SU-DHL-6 (cell line): ENCODE measurements around the gene FAP.

Source experiments
- H2AFZ ChIP-seq: fragments of 200-600 bp; sonication (generic); 2 replicates; pipeline ENCODE4 v1.6.1; 2014; ENCODE audit warnings: low read depth, mild to moderate bottlenecking, moderate library complexity, mixed read lengths, antibody characterized with exemption, low read length; ENCODE audit not compliant: severe bottlenecking
- H3F3A ChIP-seq: fragments of 200-600 bp; shearing (Covaris generic); 2 replicates; pipeline ENCODE4 v1.6.0; 2016; ENCODE audit warnings: antibody characterized with exemption, mild to moderate bottlenecking; ENCODE audit not compliant: insufficient read depth
- H3K27ac ChIP-seq: fragments of 200-600 bp; sonication (generic); 2 replicates; pipeline ENCODE4 v1.5.1; 2016; ENCODE audit warnings: low read depth, mild to moderate bottlenecking, low read length, moderate library complexity, mixed read lengths
- H3K27me3 ChIP-seq: fragments of 200-600 bp; sonication (generic), shearing (Covaris generic); 2 replicates; pipeline ENCODE4 v1.6.0; 2014; ENCODE audit warnings: mild to moderate bottlenecking, low read length
- H3K36me3 ChIP-seq: fragments of 200-600 bp; sonication (generic); 2 replicates; pipeline ENCODE4 v1.6.1; 2014; ENCODE audit warnings: mild to moderate bottlenecking, low read length, mixed read lengths
- H3K4me2 ChIP-seq: fragments of 300-600, 200-600 bp; shearing (Covaris generic), sonication (generic); 2 replicates; pipeline ENCODE4 v1.6.0; 2014; ENCODE audit warnings: low read length, low read depth, mild to moderate bottlenecking; ENCODE audit not compliant: poor library complexity, severe bottlenecking
- H3K4me3 ChIP-seq: fragments of 200-600 bp; sonication (generic); 2 replicates; pipeline ENCODE4 v1.5.1; 2014; ENCODE audit warnings: antibody characterized with exemption, low read length, mild to moderate bottlenecking, mixed read lengths; ENCODE audit not compliant: insufficient read depth, poor library complexity, severe bottlenecking
- H3K79me2 ChIP-seq: fragments of 200-600 bp; sonication (generic); 2 replicates; pipeline ENCODE4 v1.6.1; 2014; ENCODE audit warnings: mild to moderate bottlenecking, low read length, moderate library complexity; ENCODE audit not compliant: insufficient read depth
- H3K9ac ChIP-seq: fragments of 200-600 bp; sonication (generic); 2 replicates; pipeline ENCODE4 v1.7.0; 2014; ENCODE audit warnings: mild to moderate bottlenecking, low read length
- H3K9me2 ChIP-seq: fragments of 200-600 bp; sonication (generic); replicated peaks from 2 replicates; pipeline ENCODE4 v1.6.1; 2014; ENCODE audit warnings: low read length; ENCODE audit not compliant: insufficient read depth
- H3K9me3 ChIP-seq: fragments of 200-600 bp; sonication (generic); 2 replicates; pipeline ENCODE4 v1.6.1; 2014; ENCODE audit warnings: low read length, mixed read lengths; ENCODE audit not compliant: insufficient read depth
- H4K20me1 ChIP-seq: fragments of 200-600 bp; sonication (generic); 2 replicates; pipeline ENCODE4 v1.6.1; 2014; ENCODE audit warnings: low read depth, mild to moderate bottlenecking, antibody characterized with exemption, low read length, moderate library complexity, mixed read lengths
- CTCF ChIP-seq: fragments of 200-600 bp; sonication (generic); IDR thresholded peaks from one replicate; pipeline ENCODE4 v1.5.1; 2017; ENCODE audit warnings: antibody characterized with exemption, mild to moderate bottlenecking, low read length, moderate library complexity; ENCODE audit not compliant: insufficient read depth, poor library complexity, severe bottlenecking
- EZH2phosphoT487 ChIP-seq: fragments of 200-600 bp; sonication (generic), shearing (Covaris generic); conservative IDR thresholded peaks from 2 replicates; pipeline ENCODE4 v1.6.1; 2018; ENCODE audit warnings: mild to moderate bottlenecking, antibody characterized with exemption, low read length, moderate library complexity, mixed read lengths

Gene FAP

GRCh38 chr2:162258686-162259085, 15.4 kb upstream of the FAP start:
- no peak overlapping the region for H3K4me2 ChIP-seq
- no peaks in the 10 kb centered on the region for H3F3A ChIP-seq
- no peak for TF ChIP-seq EZH2phosphoT487
- no peak for TF ChIP-seq CTCF
- no peaks in the 10 kb centered on the region for H3K9me2 ChIP-seq
- no peaks in the 10 kb centered on the region for H3K36me3 ChIP-seq
- H4K20me1 ChIP-seq: no peaks in the 10 kb centered on the region
- H3K27me3 ChIP-seq: no peaks in the 10 kb centered on the region
- no peak overlapping the region for H2AFZ ChIP-seq
- no peak overlapping the region for H3K4me3 ChIP-seq
- no peaks in the 10 kb centered on the region for H3K9me3 ChIP-seq
- no peaks in the 10 kb centered on the region for H3K79me2 ChIP-seq
- H3K27ac ChIP-seq: no peak overlapping the region
- H3K9ac ChIP-seq: no peak overlapping the region

GRCh38 chr2:162258169-162258568, 14.9 kb upstream of the FAP start:
- no peaks in the 10 kb centered on the region for H3F3A ChIP-seq
- no peak overlapping the region for H3K4me2 ChIP-seq
- no peak overlapping the region for H3K9ac ChIP-seq
- H3K4me3 ChIP-seq: no peak overlapping the region
- H3K9me2 ChIP-seq: no peaks in the 10 kb centered on the region
- no peaks in the 10 kb centered on the region for H3K9me3 ChIP-seq
- H3K27me3 ChIP-seq: no peaks in the 10 kb centered on the region
- H3K36me3 ChIP-seq: no peaks in the 10 kb centered on the region
- TF ChIP-seq EZH2phosphoT487 (no peak), CTCF (no peak)
- H2AFZ ChIP-seq: no peak overlapping the region
- no peaks in the 10 kb centered on the region for H4K20me1 ChIP-seq
- no peaks in the 10 kb centered on the region for H3K79me2 ChIP-seq
- H3K27ac ChIP-seq: no peak overlapping the region

- no peaks in the 10 kb centered on the region for H3K79me2 ChIP-seq
- no peak overlapping the region for H3K9ac ChIP-seq
- H3K36me3 ChIP-seq: no peaks in the 10 kb centered on the region
- H2AFZ ChIP-seq: no peak overlapping the region
- H3K27ac ChIP-seq: no peak overlapping the region
- no peak overlapping the region for H3K4me3 ChIP-seq
- TF ChIP-seq CTCF (no peak), EZH2phosphoT487 (no peak)
- no peak overlapping the region for H3K4me2 ChIP-seq
- no peaks in the 10 kb centered on the region for H3K9me3 ChIP-seq
- H3K9me2 ChIP-seq: no peaks in the 10 kb centered on the region
- H4K20me1 ChIP-seq: no peaks in the 10 kb centered on the region
- no peaks in the 10 kb centered on the region for H3F3A ChIP-seq
- no peaks in the 10 kb centered on the region for H3K27me3 ChIP-seq
Measured at GRCh38 chr2:162257425-162257824, 14.2 kb upstream of the FAP start.
